ENCODE results near the gene FOXA2.

GRCh38 chr20:22568872-22569344 lies 15.5 kb downstream of the FOXA2 start:
- TF ChIP-seq CTCF (IDR thresholded peaks at IDR 0.05) = no peak
- no peak for TF ChIP-seq ZFX (IDR thresholded peaks at IDR 0.05; ENCODE audit: borderline replicate concordance)

Data from 22Rv1 (cell line).